ENCODE data around the gene PWWP2A. TPM values are rescaled to one million over a fixed set of nuclear protein-coding genes. Genes with fewer than 3 reads are reported as not detected.
A peak's percentile ranks its signal among the peaks of the same experiment; 100 is the strongest.

The PWWP2A gene
- total and polyA plus RNA-seq, 10 of the 15 experiments (the other 5 are each of a cell fraction or from before 2014, with no cell fraction given): 5.7 to 26.1 (median 17.7) TPM

DNA sequence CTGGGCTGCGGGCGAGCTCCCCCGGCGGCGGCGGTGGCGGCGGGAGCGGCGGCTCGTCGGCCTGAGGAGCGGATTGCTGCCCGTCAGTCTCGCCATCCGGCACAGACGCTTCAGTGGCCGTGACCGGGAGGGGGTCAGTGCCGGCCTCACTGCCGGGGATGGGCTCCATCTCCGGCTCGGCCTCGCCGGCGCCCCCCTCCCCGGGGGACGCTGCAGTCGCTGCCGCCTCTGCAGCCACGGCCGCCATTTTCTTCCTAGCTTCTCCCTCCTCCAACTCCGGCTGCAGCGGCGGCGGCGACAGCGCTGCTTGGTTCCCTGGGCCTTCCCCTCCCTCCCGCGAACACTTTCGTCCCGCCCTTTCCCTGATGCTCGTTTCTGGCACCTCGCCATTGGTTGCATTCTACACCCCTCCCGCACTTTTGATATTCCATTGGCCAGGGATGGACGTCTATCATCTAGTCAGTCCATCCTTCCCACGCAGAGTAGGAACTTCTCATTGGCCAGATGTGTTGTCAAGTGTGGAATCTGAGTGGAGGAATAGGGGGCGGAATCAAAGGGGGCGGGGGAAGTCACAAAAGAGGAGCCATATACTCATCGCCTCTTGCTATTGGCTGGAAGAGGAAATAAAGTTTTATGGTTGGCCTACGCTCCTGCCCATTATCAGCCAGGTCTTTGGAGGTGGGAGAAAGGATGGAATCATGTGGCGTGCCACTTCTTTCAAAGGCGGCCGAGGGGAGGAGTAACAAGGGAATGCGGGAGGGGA is at the start of gene PWWP2A (continued):
- no peak for TF ChIP-seq REST (IDR thresholded peaks at IDR 0.05; ENCODE audit: low read depth, low read length)
- 0 out of 2 replicates have a peak, but pooled peaks have one; percentile 31 for TF ChIP-seq TCF12 (IDR thresholded peaks at IDR 0.05; ENCODE audit: low read depth, low read length)
- TF ChIP-seq PAX5 (IDR thresholded peaks at IDR 0.05; ENCODE audit: borderline replicate concordance, low read depth, low read length): no peak
- TF ChIP-seq, protein P1, sequence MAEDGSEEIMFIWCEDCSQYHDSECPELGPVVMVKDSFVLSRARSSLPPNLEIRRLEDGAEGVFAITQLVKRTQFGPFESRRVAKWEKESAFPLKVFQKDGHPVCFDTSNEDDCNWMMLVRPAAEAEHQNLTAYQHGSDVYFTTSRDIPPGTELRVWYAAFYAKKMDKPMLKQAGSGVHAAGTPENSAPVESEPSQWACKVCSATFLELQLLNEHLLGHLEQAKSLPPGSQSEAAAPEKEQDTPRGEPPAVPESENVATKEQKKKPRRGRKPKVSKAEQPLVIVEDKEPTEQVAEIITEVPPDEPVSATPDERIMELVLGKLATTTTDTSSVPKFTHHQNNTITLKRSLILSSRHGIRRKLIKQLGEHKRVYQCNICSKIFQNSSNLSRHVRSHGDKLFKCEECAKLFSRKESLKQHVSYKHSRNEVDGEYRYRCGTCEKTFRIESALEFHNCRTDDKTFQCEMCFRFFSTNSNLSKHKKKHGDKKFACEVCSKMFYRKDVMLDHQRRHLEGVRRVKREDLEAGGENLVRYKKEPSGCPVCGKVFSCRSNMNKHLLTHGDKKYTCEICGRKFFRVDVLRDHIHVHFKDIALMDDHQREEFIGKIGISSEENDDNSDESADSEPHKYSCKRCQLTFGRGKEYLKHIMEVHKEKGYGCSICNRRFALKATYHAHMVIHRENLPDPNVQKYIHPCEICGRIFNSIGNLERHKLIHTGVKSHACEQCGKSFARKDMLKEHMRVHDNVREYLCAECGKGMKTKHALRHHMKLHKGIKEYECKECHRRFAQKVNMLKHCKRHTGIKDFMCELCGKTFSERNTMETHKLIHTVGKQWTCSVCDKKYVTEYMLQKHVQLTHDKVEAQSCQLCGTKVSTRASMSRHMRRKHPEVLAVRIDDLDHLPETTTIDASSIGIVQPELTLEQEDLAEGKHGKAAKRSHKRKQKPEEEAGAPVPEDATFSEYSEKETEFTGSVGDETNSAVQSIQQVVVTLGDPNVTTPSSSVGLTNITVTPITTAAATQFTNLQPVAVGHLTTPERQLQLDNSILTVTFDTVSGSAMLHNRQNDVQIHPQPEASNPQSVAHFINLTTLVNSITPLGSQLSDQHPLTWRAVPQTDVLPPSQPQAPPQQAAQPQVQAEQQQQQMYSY (CRISPR knock-in tag; IDR thresholded peaks at IDR 0.05): no peak
- no peak for TF ChIP-seq CBX5 (IDR thresholded peaks at IDR 0.05; ENCODE audit: low read depth)
- 0 out of 2 replicates have a peak, but pooled peaks have one; percentile 45 for TF ChIP-seq HSF1 (IDR thresholded peaks at IDR 0.05; ENCODE audit: low read depth, low read length)
- no peak for TF ChIP-seq ZNF592 (IDR thresholded peaks at IDR 0.05)
- 0 out of 2 replicates have a peak, but pooled peaks have one; percentile 45 for TF ChIP-seq SIN3A (IDR thresholded peaks at IDR 0.05; ENCODE audit: low read depth, low read length)
- TF ChIP-seq, protein P2, sequence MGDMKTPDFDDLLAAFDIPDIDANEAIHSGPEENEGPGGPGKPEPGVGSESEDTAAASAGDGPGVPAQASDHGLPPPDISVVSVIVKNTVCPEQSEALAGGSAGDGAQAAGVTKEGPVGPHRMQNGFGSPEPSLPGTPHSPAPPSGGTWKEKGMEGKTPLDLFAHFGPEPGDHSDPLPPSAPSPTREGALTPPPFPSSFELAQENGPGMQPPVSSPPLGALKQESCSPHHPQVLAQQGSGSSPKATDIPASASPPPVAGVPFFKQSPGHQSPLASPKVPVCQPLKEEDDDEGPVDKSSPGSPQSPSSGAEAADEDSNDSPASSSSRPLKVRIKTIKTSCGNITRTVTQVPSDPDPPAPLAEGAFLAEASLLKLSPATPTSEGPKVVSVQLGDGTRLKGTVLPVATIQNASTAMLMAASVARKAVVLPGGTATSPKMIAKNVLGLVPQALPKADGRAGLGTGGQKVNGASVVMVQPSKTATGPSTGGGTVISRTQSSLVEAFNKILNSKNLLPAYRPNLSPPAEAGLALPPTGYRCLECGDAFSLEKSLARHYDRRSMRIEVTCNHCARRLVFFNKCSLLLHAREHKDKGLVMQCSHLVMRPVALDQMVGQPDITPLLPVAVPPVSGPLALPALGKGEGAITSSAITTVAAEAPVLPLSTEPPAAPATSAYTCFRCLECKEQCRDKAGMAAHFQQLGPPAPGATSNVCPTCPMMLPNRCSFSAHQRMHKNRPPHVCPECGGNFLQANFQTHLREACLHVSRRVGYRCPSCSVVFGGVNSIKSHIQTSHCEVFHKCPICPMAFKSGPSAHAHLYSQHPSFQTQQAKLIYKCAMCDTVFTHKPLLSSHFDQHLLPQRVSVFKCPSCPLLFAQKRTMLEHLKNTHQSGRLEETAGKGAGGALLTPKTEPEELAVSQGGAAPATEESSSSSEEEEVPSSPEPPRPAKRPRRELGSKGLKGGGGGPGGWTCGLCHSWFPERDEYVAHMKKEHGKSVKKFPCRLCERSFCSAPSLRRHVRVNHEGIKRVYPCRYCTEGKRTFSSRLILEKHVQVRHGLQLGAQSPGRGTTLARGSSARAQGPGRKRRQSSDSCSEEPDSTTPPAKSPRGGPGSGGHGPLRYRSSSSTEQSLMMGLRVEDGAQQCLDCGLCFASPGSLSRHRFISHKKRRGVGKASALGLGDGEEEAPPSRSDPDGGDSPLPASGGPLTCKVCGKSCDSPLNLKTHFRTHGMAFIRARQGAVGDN (IDR thresholded peaks at IDR 0.05): no peak
- no peak for TF ChIP-seq IRF4 (IDR thresholded peaks at IDR 0.05; ENCODE audit: low read depth, low read length)

Measured in GM12878 (cell line).